ENCODE measurements around the gene AIFM3.
"Not testable (repeated sequence)": the region's sequence is repeated elsewhere in the genome, so short reads cannot be mapped to it uniquely, and the experiment has no call there.

DNA sequence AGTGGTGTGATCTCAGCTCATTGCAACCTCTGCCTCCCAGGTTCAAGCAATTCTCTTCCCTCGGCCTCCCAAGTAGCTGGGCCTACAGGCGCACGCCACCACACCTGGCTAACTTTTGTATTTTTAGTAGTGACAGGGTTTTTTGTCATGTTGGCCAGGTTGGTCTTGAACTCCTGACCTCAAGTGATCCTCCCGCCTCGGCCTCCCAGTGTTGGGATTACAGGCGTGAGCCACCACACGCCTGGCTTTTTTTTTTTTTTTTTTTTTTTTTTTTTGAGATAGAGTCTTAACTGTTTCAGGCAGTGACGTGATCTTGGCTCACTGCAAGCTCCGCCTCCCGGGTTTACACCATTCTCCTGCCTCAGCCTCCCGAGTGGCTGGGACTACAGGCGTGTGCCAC lies 36.6 kb upstream of the AIFM3 start:
- TF ChIP-seq, protein P1, sequence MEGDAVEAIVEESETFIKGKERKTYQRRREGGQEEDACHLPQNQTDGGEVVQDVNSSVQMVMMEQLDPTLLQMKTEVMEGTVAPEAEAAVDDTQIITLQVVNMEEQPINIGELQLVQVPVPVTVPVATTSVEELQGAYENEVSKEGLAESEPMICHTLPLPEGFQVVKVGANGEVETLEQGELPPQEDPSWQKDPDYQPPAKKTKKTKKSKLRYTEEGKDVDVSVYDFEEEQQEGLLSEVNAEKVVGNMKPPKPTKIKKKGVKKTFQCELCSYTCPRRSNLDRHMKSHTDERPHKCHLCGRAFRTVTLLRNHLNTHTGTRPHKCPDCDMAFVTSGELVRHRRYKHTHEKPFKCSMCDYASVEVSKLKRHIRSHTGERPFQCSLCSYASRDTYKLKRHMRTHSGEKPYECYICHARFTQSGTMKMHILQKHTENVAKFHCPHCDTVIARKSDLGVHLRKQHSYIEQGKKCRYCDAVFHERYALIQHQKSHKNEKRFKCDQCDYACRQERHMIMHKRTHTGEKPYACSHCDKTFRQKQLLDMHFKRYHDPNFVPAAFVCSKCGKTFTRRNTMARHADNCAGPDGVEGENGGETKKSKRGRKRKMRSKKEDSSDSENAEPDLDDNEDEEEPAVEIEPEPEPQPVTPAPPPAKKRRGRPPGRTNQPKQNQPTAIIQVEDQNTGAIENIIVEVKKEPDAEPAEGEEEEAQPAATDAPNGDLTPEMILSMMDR (IDR thresholded peaks at IDR 0.05; ENCODE audit: low read length) = not testable (repeated sequence)
- TF ChIP-seq EZH2 (optimal IDR thresholded peaks at IDR 0.05; ENCODE audit: low read depth, low read length); EZH2phosphoT487 (IDR thresholded peaks at IDR 0.05; ENCODE audit: low read length): not testable (repeated sequence)

All from MM.1S (cell line).